Measurements from ENCODE around the gene PLCZ1. TPM values are rescaled to one million over a fixed set of nuclear protein-coding genes. Genes with fewer than 3 reads are reported as not detected.

PLCZ1 gene
- total RNA-seq, 1 donor from 2014 or later, result not detected

DNA sequence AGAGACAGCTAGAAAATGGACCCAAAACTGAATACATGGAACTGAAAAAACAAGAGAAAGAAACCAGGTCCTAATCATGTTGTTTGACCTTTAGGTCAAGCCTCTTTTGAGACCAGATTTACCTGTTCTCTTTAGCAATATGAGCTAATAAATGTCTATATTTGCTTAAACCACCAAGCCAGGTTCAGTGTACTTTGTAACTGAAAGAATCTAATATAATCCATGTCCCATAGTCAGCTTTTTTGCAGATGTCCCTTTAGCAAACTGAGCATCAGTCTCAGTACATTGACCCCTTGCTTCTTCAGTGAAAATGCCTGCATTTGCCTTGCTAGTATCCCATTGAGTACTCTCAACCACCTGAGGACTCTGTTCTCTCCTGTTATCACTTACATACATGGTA, 61.7 kb downstream of the PLCZ1 start:
- Mint-ChIP-seq H3K27ac (ENCODE audit: unreplicated experiment) (no peak overlapping the region), H3K36me3 (ENCODE audit: low read depth) (no peaks in the 10 kb centered on the region), H3K4me3 (ENCODE audit: unreplicated experiment) (no peak overlapping the region), H3K27me3 (ENCODE audit: low read depth) (no peaks in the 10 kb centered on the region), H3K4me1 (ENCODE audit: low read depth) (no peaks in the 10 kb centered on the region), H3K9me3 (ENCODE audit: low read depth) (peaks cover 2% of the 10 kb centered on the region)
- DNase-seq (ENCODE audit: low spot score), result no peak
- TF ChIP-seq, protein P1, sequence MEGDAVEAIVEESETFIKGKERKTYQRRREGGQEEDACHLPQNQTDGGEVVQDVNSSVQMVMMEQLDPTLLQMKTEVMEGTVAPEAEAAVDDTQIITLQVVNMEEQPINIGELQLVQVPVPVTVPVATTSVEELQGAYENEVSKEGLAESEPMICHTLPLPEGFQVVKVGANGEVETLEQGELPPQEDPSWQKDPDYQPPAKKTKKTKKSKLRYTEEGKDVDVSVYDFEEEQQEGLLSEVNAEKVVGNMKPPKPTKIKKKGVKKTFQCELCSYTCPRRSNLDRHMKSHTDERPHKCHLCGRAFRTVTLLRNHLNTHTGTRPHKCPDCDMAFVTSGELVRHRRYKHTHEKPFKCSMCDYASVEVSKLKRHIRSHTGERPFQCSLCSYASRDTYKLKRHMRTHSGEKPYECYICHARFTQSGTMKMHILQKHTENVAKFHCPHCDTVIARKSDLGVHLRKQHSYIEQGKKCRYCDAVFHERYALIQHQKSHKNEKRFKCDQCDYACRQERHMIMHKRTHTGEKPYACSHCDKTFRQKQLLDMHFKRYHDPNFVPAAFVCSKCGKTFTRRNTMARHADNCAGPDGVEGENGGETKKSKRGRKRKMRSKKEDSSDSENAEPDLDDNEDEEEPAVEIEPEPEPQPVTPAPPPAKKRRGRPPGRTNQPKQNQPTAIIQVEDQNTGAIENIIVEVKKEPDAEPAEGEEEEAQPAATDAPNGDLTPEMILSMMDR (IDR thresholded peaks at IDR 0.05), result no peak

DNA sequence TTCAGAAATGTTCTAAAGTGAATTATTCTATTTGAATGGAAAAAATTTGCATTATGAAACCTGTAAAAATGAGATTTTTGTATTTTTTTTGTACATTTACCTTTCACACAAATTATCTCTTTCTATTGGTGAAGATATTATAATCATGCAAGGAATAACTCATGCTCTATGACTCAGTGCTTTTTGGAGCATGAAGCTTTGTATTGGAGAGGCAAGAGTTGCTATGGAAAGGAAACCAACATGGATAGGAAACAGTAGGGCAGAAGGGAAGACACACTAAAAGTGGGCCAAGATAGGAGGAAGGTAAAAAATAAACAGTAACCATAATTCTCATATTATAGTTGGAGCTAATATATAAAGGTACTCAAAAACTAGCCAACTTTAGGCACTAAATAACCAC, 79.0 kb downstream of the PLCZ1 start:
- TF ChIP-seq, protein P1 (IDR thresholded peaks at IDR 0.05), result no peak
- no peak for DNase-seq (ENCODE audit: low spot score)
- Mint-ChIP-seq H3K4me3 (ENCODE audit: unreplicated experiment) (no peak overlapping the region), H3K4me1 (ENCODE audit: low read depth) (no peaks in the 10 kb centered on the region), H3K27ac (ENCODE audit: unreplicated experiment) (no peak overlapping the region), H3K36me3 (ENCODE audit: low read depth) (peaks cover 6% of the 10 kb centered on the region), H3K27me3 (ENCODE audit: low read depth) (no peaks in the 10 kb centered on the region), H3K9me3 (ENCODE audit: low read depth) (peaks cover 41% of the 10 kb centered on the region)

DNA sequence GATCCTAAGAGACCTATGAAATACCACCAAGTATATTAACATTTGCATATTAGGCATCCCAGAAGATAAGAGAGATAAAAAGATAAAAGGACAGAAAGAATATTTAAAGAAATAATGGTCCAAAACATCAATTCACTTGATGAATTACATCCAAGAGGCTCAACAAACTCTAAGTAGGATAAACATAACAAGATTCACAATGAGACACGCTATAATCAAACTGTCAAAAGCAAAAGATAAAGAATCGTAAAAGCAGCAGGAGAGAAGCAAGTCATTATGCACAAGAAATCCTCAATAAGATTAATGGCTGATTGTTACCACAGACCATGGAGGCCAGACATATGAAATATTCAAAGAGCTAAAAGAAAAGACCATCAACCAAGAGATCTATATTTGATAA, 79.6 kb downstream of the PLCZ1 start:
- peaks cover 6% of the 10 kb centered on the region for H3K36me3 Mint-ChIP-seq (ENCODE audit: low read depth)
- H3K27ac Mint-ChIP-seq (ENCODE audit: unreplicated experiment), result no peak overlapping the region
- H3K27me3 Mint-ChIP-seq (ENCODE audit: low read depth), result no peaks in the 10 kb centered on the region
- H3K9me3 Mint-ChIP-seq (ENCODE audit: low read depth), result peaks cover 41% of the 10 kb centered on the region
- no peaks in the 10 kb centered on the region for H3K4me1 Mint-ChIP-seq (ENCODE audit: low read depth)
- no peak for DNase-seq (ENCODE audit: low spot score)
- TF ChIP-seq, protein P1 (IDR thresholded peaks at IDR 0.05), result no peak
- H3K4me3 Mint-ChIP-seq (ENCODE audit: unreplicated experiment), result no peak overlapping the region

DNA sequence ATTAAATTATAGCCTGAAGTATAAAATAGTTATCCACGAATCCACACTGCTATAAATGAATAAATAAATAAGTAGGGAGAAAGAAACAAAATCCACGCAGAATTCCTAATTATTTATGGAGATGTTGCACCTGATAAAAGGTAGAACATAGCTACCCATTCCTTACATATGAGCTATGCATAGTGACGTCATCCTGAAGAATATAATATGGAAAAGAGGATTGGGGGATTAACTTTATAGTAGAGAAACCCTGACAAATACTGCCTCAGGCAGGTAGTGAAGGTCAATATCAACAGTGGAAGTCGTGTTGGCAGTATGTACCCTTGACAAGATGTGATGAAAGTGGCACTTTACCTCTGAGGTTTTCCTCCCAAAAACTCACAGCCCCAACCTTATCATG, 82.5 kb downstream of the PLCZ1 start:
- Mint-ChIP-seq H3K27me3 (ENCODE audit: low read depth) (peaks cover 3% of the 10 kb centered on the region), H3K4me1 (ENCODE audit: low read depth) (no peaks in the 10 kb centered on the region), H3K9me3 (ENCODE audit: low read depth) (peaks cover 20% of the 10 kb centered on the region), H3K4me3 (ENCODE audit: unreplicated experiment) (no peak overlapping the region), H3K27ac (ENCODE audit: unreplicated experiment) (no peak overlapping the region), H3K36me3 (ENCODE audit: low read depth) (peaks cover 2% of the 10 kb centered on the region)
- TF ChIP-seq, protein P1 (IDR thresholded peaks at IDR 0.05), result no peak
- DNase-seq (ENCODE audit: low spot score), result no peak

DNA sequence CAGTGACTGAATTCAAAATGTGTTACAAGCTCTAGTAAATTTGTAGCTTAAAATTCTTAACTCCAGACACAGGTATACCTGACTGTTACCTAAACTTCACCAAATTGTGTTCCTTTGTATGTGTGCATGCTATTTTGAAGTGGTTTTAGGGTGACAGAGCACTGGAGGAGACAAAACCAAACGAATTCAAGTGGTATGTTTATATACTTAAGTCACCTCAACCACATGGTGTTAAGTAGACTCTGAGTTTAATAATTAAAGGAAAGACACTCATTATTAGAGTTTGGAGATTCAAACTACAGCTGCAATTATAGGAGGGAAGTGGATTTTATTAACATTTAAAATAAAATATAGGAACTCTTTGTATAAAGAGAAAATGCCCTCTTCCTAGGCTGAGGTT, 84.3 kb downstream of the PLCZ1 start:
- peaks cover 2% of the 10 kb centered on the region for H3K36me3 Mint-ChIP-seq (ENCODE audit: low read depth)
- H3K27me3 Mint-ChIP-seq (ENCODE audit: low read depth), result peaks cover 13% of the 10 kb centered on the region
- H3K4me3 Mint-ChIP-seq (ENCODE audit: unreplicated experiment), result no peak overlapping the region
- peaks cover 15% of the 10 kb centered on the region for H3K9me3 Mint-ChIP-seq (ENCODE audit: low read depth)
- DNase-seq (ENCODE audit: low spot score), result no peak
- no peaks in the 10 kb centered on the region for H3K4me1 Mint-ChIP-seq (ENCODE audit: low read depth)
- TF ChIP-seq, protein P1 (IDR thresholded peaks at IDR 0.05), result no peak
- H3K27ac Mint-ChIP-seq (ENCODE audit: unreplicated experiment), result no peak overlapping the region
